ENCODE data around the gene S100A2.
"Not testable (repeated sequence)": the region's sequence is repeated elsewhere in the genome, so short reads cannot be mapped to it uniquely, and the experiment has no call there.

The S100A2 gene

GRCh38 chr1:153527023-153527682 lies 38.5 kb downstream of the S100A2 start:
- no peak for DNase-seq

- DNase-seq = no peak
Measured at GRCh38 chr1:153526132-153526543, 39.5 kb downstream of the S100A2 start.

- DNase-seq = no peak
Measured at GRCh38 chr1:153525088-153525728, 40.4 kb downstream of the S100A2 start.

- DNase-seq = not testable (repeated sequence)
Measured at GRCh38 chr1:153522353-153523048, 43.1 kb downstream of the S100A2 start.

GRCh38 chr1:153521808-153522207 lies 43.8 kb downstream of the S100A2 start:
- DNase-seq = not testable (repeated sequence)

- no peak for DNase-seq
Measured at GRCh38 chr1:153520818-153521476, 44.7 kb downstream of the S100A2 start.

GRCh38 chr1:153520137-153520691 lies 45.4 kb downstream of the S100A2 start:
- DNase-seq = not testable (repeated sequence)

- no peak for DNase-seq
Measured at GRCh38 chr1:153519242-153519641, 46.4 kb downstream of the S100A2 start.

- DNase-seq = no peak
Measured at GRCh38 chr1:153515504-153516394, 49.9 kb downstream of the S100A2 start.

- no peak for DNase-seq
Measured at GRCh38 chr1:153513666-153514065, 52.0 kb downstream of the S100A2 start.

- no peak for DNase-seq
Measured at GRCh38 chr1:153513023-153513422, 52.6 kb downstream of the S100A2 start.

All from activated naive CD4-positive, alpha-beta T cell (primary cell).